ENCODE data around the gene NTNG1.

Gene NTNG1

DNA sequence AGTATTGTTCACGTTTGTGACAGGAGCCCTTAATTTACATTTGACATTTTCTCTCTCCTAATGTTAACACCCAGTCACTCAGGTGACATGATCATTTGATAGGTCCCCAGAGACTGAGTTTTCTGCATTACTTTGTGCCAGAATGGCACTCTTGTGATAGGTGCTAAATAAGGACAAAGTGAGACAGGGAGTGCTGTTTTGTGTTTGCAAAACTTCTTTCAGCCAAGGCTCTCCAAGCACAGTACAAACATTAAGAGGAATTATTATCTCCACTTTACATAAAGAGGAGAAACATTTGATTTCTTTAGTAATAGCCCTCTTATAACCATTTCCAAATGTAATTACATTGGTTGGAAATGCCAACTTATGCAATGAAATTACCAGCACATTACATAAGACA is 355.2 kb downstream of the NTNG1 start:
- ChIA-PET CTCF (no interaction called here), POLR2A (no interaction called here)
- no CpG with 5 or more reads among the region's 1 CpG for WGBS (ENCODE audit: insufficient coverage)

DNA sequence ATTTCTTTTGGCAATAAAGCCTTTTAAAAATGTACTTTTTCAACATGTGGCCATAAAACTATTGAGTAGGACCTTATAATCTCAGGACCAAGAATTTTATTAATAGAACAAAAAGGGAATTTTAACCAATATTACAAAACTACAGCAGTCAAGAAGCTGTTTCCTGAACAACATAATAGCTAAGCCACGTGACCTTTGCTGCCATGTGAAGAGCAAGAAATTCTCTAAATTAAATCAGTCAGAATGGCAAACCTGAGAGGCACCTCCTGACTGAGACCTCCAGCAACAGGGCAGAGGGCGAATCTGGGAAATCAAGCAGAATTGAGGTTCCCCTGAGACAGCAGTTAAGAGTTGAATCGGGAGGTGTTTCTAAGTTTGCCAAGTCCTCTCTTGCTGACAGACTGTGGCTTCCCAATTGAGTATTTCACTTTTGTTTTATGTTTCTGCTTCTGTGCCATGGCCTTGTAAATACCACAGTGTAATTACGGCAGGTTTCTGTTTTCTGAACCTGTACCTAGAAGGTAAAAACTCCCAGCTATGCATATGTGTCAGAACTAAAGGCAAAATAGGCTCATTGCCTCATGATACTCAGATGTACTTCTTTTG is 358.4 kb downstream of the NTNG1 start:
- Histone ChIP-seq H3K27me3 (replicated peaks in 2 of 5; ENCODE audit: control insufficient read depth in 4 of 5, insufficient read depth in 5 of 5, low read length in 4 of 5) (peaks cover 0 to 3% (median 0%) of the 10 kb centered on the region in 5 experiments), H3K9me3 (ENCODE audit: control extremely low read depth in 1 of 5, control insufficient read depth in 4 of 5, insufficient read depth in 2 of 5, low read depth in 1 of 5, low read length in 4 of 5) (no peaks in the 10 kb centered on the region), H3K4me1 (ENCODE audit: control extremely low read depth in 1 of 4, control insufficient read depth in 4 of 4, insufficient read depth in 4 of 4, low read length in 3 of 4) (peaks cover 0 to 5% (median 2%) of the 10 kb centered on the region in 4 experiments), H3K27ac (ENCODE audit: insufficient read depth in 1 of 2, low read depth in 1 of 2, low read length in 2 of 2, poor library complexity in 1 of 2, severe bottlenecking in 2 of 2) (no peak overlapping the region), H3K36me3 (ENCODE audit: control insufficient read depth in 4 of 4, insufficient read depth in 4 of 4, low read length in 3 of 4) (no peaks in the 10 kb centered on the region), H3K4me3 (ENCODE audit: control insufficient read depth in 1 of 7, extremely low read depth in 1 of 7, insufficient read depth in 4 of 7, low read depth in 2 of 7, low read length in 6 of 7) (no peak overlapping the region)
- POLR2A ChIA-PET = no interaction called here
- DNase-seq = no peak
- 38% methylated on average over 4 of the region's 4 CpGs for WGBS (ENCODE audit: insufficient coverage)
- CTCF ChIA-PET = interaction anchor here (1.1 kb wide), 1 partner anchor 62 kb away, joined by 3 read pairs; no protein-coding TSS in a partner anchor

More for the DNA sequence above, 355.2 kb downstream of the NTNG1 start:
- Histone ChIP-seq H3K4me3 (ENCODE audit: control insufficient read depth in 1 of 7, extremely low read depth in 1 of 7, insufficient read depth in 4 of 7, low read depth in 2 of 7, low read length in 6 of 7) (no peak overlapping the region), H3K27ac (ENCODE audit: insufficient read depth in 1 of 2, low read depth in 1 of 2, low read length in 2 of 2, poor library complexity in 1 of 2, severe bottlenecking in 2 of 2) (no peak overlapping the region), H3K4me1 (ENCODE audit: control extremely low read depth in 1 of 4, control insufficient read depth in 4 of 4, insufficient read depth in 4 of 4, low read length in 3 of 4) (peaks cover 0 to 5% (median 2%) of the 10 kb centered on the region in 4 experiments), H3K36me3 (ENCODE audit: control insufficient read depth in 4 of 4, insufficient read depth in 4 of 4, low read length in 3 of 4) (no peaks in the 10 kb centered on the region), H3K27me3 (replicated peaks in 2 of 5; ENCODE audit: control insufficient read depth in 4 of 5, insufficient read depth in 5 of 5, low read length in 4 of 5) (peaks cover 0 to 3% (median 0%) of the 10 kb centered on the region in 5 experiments), H3K9me3 (ENCODE audit: control extremely low read depth in 1 of 5, control insufficient read depth in 4 of 5, insufficient read depth in 2 of 5, low read depth in 1 of 5, low read length in 4 of 5) (no peaks in the 10 kb centered on the region)
- no peak for DNase-seq

DNA sequence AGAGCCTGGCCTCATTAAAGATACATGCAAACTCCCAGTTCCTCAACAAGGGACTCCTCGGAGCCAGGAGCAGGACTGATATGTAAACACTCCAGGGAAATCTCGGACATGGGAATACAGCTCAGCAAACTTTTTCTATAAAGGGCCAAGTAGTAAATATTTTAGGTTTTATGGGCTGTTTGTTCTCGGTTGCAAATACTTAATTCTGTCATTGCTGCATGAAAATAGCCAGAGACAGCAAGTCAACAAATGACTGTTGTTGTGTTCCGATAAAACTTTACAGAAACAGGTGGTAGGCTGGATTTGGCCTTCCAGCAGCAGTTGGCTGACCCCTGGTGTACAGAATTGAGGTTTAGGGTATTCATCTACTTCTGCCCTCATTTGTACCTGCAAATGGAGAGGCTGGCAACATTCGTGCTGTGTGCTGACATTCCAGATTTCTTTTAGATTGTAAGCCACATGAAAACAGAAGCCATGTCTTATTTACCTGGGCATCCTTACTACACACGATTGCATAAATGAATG is 360.3 kb downstream of the NTNG1 start:
- Histone ChIP-seq H3K4me3 (ENCODE audit: control insufficient read depth in 1 of 7, extremely low read depth in 1 of 7, insufficient read depth in 4 of 7, low read depth in 2 of 7, low read length in 6 of 7) (no peak overlapping the region), H3K36me3 (ENCODE audit: control insufficient read depth in 4 of 4, insufficient read depth in 4 of 4, low read length in 3 of 4) (no peaks in the 10 kb centered on the region), H3K4me1 (ENCODE audit: control extremely low read depth in 1 of 4, control insufficient read depth in 4 of 4, insufficient read depth in 4 of 4, low read length in 3 of 4) (peaks cover 0 to 5% (median 2%) of the 10 kb centered on the region in 4 experiments), H3K27ac (ENCODE audit: insufficient read depth in 1 of 2, low read depth in 1 of 2, low read length in 2 of 2, poor library complexity in 1 of 2, severe bottlenecking in 2 of 2) (no peak overlapping the region), H3K27me3 (replicated peaks in 2 of 5; ENCODE audit: control insufficient read depth in 4 of 5, insufficient read depth in 5 of 5, low read length in 4 of 5) (peaks cover 0 to 3% (median 0%) of the 10 kb centered on the region in 5 experiments), H3K9me3 (ENCODE audit: control extremely low read depth in 1 of 5, control insufficient read depth in 4 of 5, insufficient read depth in 2 of 5, low read depth in 1 of 5, low read length in 4 of 5) (no peaks in the 10 kb centered on the region)
- ChIA-PET POLR2A (no interaction called here), CTCF (no interaction called here)
- whole genome bisulfite sequencing (ENCODE audit: insufficient coverage) = 100% methylated on average over 4 of the region's 6 CpGs
- DNase-seq = no peak

DNA sequence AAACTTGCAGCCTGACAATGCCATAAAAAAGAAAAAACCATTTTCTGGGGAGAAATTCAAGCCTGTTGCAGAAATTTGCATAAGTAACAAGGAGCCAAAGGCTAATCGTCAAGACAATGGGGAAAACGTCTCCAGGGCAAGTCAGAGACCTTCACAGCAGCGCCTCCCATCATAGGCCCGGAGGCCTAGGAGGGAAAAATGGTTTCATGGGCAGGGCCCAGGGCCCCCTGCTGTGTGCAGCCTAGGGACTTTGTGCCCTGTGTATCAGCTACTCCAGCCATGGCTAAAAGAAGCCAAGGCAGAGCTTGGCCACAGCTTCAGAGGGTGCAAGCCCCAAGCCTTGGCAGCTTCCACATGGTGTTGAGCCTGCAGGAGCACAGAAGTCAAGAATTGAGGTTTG is 369.5 kb downstream of the NTNG1 start:
- no peak overlapping the region for H3K4me3 ChIP-seq (ENCODE audit: control insufficient read depth in 1 of 7, extremely low read depth in 1 of 7, insufficient read depth in 4 of 7, low read depth in 2 of 7, low read length in 6 of 7)
- CTCF ChIA-PET = interaction anchor here (1.6 kb wide), 1 partner anchor 19 kb away, joined by 4 read pairs; no protein-coding TSS in a partner anchor
- DNase-seq = no peak
- POLR2A ChIA-PET = no interaction called here
- H3K9me3 ChIP-seq (ENCODE audit: control extremely low read depth in 1 of 5, control insufficient read depth in 4 of 5, insufficient read depth in 2 of 5, low read depth in 1 of 5, low read length in 4 of 5) = peaks cover 0 to 7% (median 2%) of the 10 kb centered on the region in 5 experiments
- no peaks in the 10 kb centered on the region for H3K27me3 ChIP-seq (replicated peaks in 2 of 5; ENCODE audit: control insufficient read depth in 4 of 5, insufficient read depth in 5 of 5, low read length in 4 of 5)
- H3K36me3 ChIP-seq (ENCODE audit: control insufficient read depth in 4 of 4, insufficient read depth in 4 of 4, low read length in 3 of 4) = no peaks in the 10 kb centered on the region
- WGBS (ENCODE audit: insufficient coverage) = 100% methylated on average over 4 of the region's 4 CpGs
- H3K27ac ChIP-seq (ENCODE audit: insufficient read depth in 1 of 2, low read depth in 1 of 2, low read length in 2 of 2, poor library complexity in 1 of 2, severe bottlenecking in 2 of 2) = no peak overlapping the region
- H3K4me1 ChIP-seq (ENCODE audit: control extremely low read depth in 1 of 4, control insufficient read depth in 4 of 4, insufficient read depth in 4 of 4, low read length in 3 of 4) = no peaks in the 10 kb centered on the region

DNA sequence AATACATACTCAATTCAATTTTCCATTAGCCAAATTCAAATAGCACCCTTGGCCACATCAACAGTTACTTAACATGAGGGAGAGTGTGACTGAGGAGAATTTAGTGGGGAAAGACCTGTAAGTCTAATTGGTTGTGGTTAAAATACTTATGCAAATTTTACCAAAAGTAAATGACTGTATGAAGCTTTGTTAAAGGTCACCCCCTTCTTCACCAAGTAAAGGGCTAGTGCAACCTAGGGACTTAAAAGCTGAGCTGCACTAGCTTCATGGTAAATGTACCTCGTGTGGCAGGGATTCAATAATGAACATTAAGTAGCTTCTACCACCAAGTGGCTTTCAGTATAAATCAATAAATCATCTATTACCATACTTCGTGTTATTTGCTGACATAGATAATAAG is 372.0 kb downstream of the NTNG1 start:
- Histone ChIP-seq H3K27ac (ENCODE audit: insufficient read depth in 1 of 2, low read depth in 1 of 2, low read length in 2 of 2, poor library complexity in 1 of 2, severe bottlenecking in 2 of 2) (no peak overlapping the region), H3K9me3 (ENCODE audit: control extremely low read depth in 1 of 5, control insufficient read depth in 4 of 5, insufficient read depth in 2 of 5, low read depth in 1 of 5, low read length in 4 of 5) (peaks cover 0 to 7% (median 2%) of the 10 kb centered on the region in 5 experiments), H3K4me3 (ENCODE audit: control insufficient read depth in 1 of 7, extremely low read depth in 1 of 7, insufficient read depth in 4 of 7, low read depth in 2 of 7, low read length in 6 of 7) (no peak overlapping the region), H3K36me3 (ENCODE audit: control insufficient read depth in 4 of 4, insufficient read depth in 4 of 4, low read length in 3 of 4) (no peaks in the 10 kb centered on the region), H3K4me1 (ENCODE audit: control extremely low read depth in 1 of 4, control insufficient read depth in 4 of 4, insufficient read depth in 4 of 4, low read length in 3 of 4) (no peaks in the 10 kb centered on the region), H3K27me3 (replicated peaks in 2 of 5; ENCODE audit: control insufficient read depth in 4 of 5, insufficient read depth in 5 of 5, low read length in 4 of 5) (no peaks in the 10 kb centered on the region)
- WGBS (ENCODE audit: insufficient coverage) = 71% methylated on average over 1 of the region's 2 CpGs
- no peak for DNase-seq
- POLR2A ChIA-PET = no interaction called here
- CTCF ChIA-PET = no interaction called here

DNA sequence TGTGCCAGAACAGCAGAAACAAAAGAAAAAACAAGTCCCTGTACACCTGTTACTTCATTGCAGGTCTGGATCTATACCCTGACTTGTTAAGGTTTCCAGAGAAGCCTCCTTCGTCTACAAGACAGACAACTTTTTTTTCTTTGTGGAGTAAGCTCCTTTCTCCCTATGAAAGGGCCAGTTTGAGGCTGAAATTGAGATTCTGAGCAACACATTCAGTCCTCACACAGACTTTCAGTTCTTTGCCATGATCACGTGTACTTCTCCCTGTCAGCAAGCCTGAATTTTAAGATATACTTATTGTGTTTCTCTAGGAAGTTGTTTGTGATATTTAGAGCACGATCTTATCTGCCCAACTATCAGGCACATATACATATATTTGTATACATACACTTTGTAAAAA is 374.0 kb downstream of the NTNG1 start:
- CTCF ChIA-PET = interaction anchor here (1.6 to 3.3 kb wide), 2 partner anchors 11 to 15 kb away, joined by 6 to 12 read pairs; no protein-coding TSS in a partner anchor
- POLR2A ChIA-PET = no interaction called here
- Histone ChIP-seq H3K4me3 (ENCODE audit: control insufficient read depth in 1 of 7, extremely low read depth in 1 of 7, insufficient read depth in 4 of 7, low read depth in 2 of 7, low read length in 6 of 7) (no peak overlapping the region), H3K27ac (ENCODE audit: insufficient read depth in 1 of 2, low read depth in 1 of 2, low read length in 2 of 2, poor library complexity in 1 of 2, severe bottlenecking in 2 of 2) (no peak overlapping the region), H3K9me3 (ENCODE audit: control extremely low read depth in 1 of 5, control insufficient read depth in 4 of 5, insufficient read depth in 2 of 5, low read depth in 1 of 5, low read length in 4 of 5) (peaks cover 0 to 7% (median 2%) of the 10 kb centered on the region in 5 experiments), H3K4me1 (ENCODE audit: control extremely low read depth in 1 of 4, control insufficient read depth in 4 of 4, insufficient read depth in 4 of 4, low read length in 3 of 4) (no peaks in the 10 kb centered on the region), H3K36me3 (ENCODE audit: control insufficient read depth in 4 of 4, insufficient read depth in 4 of 4, low read length in 3 of 4) (no peaks in the 10 kb centered on the region), H3K27me3 (replicated peaks in 2 of 5; ENCODE audit: control insufficient read depth in 4 of 5, insufficient read depth in 5 of 5, low read length in 4 of 5) (no peaks in the 10 kb centered on the region)
- 100% methylated on average over 1 of the region's 3 CpGs for WGBS (ENCODE audit: insufficient coverage)
- no peak for DNase-seq

DNA sequence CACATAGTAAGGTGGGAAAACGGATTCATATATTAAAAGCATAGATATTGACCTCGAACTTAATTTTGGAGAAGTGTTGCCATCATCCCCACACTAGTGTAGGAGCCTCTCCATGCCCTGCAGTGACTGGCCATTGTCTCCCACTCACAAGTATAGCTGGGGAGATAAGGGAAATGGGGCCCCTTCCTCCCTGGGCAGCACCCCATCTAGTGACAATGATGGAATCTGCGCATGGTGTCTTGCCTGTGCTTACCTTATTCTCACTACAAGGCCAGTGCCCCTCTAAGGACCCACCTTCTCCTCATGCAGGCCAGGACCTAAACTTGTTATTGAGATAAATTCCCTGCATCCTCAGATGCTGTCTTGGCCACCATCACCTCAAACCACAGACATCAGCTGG is 374.9 kb downstream of the NTNG1 start:
- CTCF ChIA-PET = interaction anchor here (0.9 to 3.3 kb wide), 3 partner anchors 10 to 37 kb away, joined by 4 to 12 read pairs (median 6); no protein-coding TSS in a partner anchor
- H3K4me3 ChIP-seq (ENCODE audit: control insufficient read depth in 1 of 7, extremely low read depth in 1 of 7, insufficient read depth in 4 of 7, low read depth in 2 of 7, low read length in 6 of 7) = no peak overlapping the region
- peaks cover 0 to 2% (median 0%) of the 10 kb centered on the region in 5 experiments for H3K9me3 ChIP-seq (ENCODE audit: control extremely low read depth in 1 of 5, control insufficient read depth in 4 of 5, insufficient read depth in 2 of 5, low read depth in 1 of 5, low read length in 4 of 5)
- H3K36me3 ChIP-seq (ENCODE audit: control insufficient read depth in 4 of 4, insufficient read depth in 4 of 4, low read length in 3 of 4) = no peaks in the 10 kb centered on the region
- H3K27ac ChIP-seq (ENCODE audit: insufficient read depth in 1 of 2, low read depth in 1 of 2, low read length in 2 of 2, poor library complexity in 1 of 2, severe bottlenecking in 2 of 2) = no peak overlapping the region
- WGBS (ENCODE audit: insufficient coverage) = no CpG with 5 or more reads among the region's 3 CpGs
- DNase-seq = no peak
- H3K27me3 ChIP-seq (replicated peaks in 2 of 5; ENCODE audit: control insufficient read depth in 4 of 5, insufficient read depth in 5 of 5, low read length in 4 of 5) = no peaks in the 10 kb centered on the region
- POLR2A ChIA-PET = no interaction called here
- H3K4me1 ChIP-seq (ENCODE audit: control extremely low read depth in 1 of 4, control insufficient read depth in 4 of 4, insufficient read depth in 4 of 4, low read length in 3 of 4) = no peaks in the 10 kb centered on the region

All from common myeloid progenitor, CD34-positive (primary cell).